ENCODE results near the gene THADA. TPM values are rescaled to one million over a fixed set of nuclear protein-coding genes. Genes with fewer than 3 reads are reported as not detected.
"Not testable (repeated sequence)": the region's sequence is repeated elsewhere in the genome, so short reads cannot be mapped to it uniquely, and the experiment has no call there.

THADA gene
- total and polyA plus RNA-seq, 2 donors = 11.8 to 20.6 TPM

DNA sequence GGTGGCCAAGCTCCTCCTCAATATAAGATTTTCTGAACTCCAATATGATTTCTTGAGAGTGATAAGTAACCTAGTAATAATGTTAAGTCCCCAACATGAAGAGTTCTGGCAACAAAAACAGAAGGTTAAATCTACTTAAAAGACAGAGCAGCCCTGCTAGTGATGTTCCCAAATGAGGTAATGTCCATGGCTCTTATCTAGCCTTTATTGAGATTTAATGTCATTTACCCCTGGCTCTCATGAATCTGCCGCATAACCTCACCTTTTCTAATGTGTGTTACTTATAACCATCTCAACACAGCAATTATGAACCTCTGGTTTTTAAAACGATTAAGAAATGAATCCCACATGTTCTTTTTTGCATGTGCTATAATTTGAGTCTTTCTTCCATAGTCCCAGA is 201.9 kb downstream of the THADA start:
- Histone ChIP-seq H3K4me1 (ENCODE audit: control insufficient read depth in 2 of 2, insufficient read depth in 2 of 2, low read length in 2 of 2) (no peaks in the 10 kb centered on the region), H3K9me3 (ENCODE audit: control insufficient read depth in 2 of 2, insufficient read depth in 1 of 2, low read length in 1 of 2) (no peaks in the 10 kb centered on the region), H3K36me3 (ENCODE audit: control insufficient read depth in 2 of 2, insufficient read depth in 2 of 2, low read length in 1 of 2) (peaks cover 7 to 17% of the 10 kb centered on the region in 2 donors), H3K27me3 (ENCODE audit: control insufficient read depth in 2 of 2, insufficient read depth in 1 of 2, low read length in 1 of 2) (no peaks in the 10 kb centered on the region), H3K27ac (ENCODE audit: low read depth in 1 of 2, low read length in 1 of 2) (no peak overlapping the region), H3K4me3 (ENCODE audit: low read length in 2 of 2) (no peak overlapping the region)
- DNase-seq (ENCODE audit: low read depth in 6 of 9, low spot score in 9 of 9) = no peak
- 98% methylated on average over 2 of the region's 2 CpGs for WGBS

DNA sequence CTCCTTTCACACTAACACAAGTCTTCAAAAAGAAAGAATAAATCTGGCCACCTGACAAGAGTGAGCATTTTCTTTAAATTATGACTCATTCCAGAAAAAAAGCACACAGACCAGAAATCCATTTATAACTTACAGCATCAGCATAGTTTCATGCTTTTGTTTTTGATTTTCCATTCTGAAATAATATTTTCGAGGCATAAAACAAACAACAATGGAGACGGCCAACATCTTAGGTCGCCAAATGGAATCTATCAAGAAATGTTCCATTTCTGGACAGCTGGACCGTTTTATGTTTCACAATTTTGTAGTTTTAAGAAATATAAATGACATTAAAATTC is 204.0 kb downstream of the THADA start:
- 93% methylated on average over 4 of the region's 4 CpGs for WGBS
- Histone ChIP-seq H3K36me3 (ENCODE audit: control insufficient read depth in 2 of 2, insufficient read depth in 2 of 2, low read length in 1 of 2) (peaks cover 4 to 11% of the 10 kb centered on the region in 2 donors), H3K27me3 (ENCODE audit: control insufficient read depth in 2 of 2, insufficient read depth in 1 of 2, low read length in 1 of 2) (no peaks in the 10 kb centered on the region), H3K27ac (ENCODE audit: low read depth in 1 of 2, low read length in 1 of 2) (no peak overlapping the region), H3K4me1 (ENCODE audit: control insufficient read depth in 2 of 2, insufficient read depth in 2 of 2, low read length in 2 of 2) (peaks cover 0 to 3% of the 10 kb centered on the region in 2 donors), H3K4me3 (ENCODE audit: low read length in 2 of 2) (no peak overlapping the region), H3K9me3 (ENCODE audit: control insufficient read depth in 2 of 2, insufficient read depth in 1 of 2, low read length in 1 of 2) (no peaks in the 10 kb centered on the region)
- DNase-seq (ENCODE audit: low read depth in 6 of 9, low spot score in 9 of 9) = no peak

DNA sequence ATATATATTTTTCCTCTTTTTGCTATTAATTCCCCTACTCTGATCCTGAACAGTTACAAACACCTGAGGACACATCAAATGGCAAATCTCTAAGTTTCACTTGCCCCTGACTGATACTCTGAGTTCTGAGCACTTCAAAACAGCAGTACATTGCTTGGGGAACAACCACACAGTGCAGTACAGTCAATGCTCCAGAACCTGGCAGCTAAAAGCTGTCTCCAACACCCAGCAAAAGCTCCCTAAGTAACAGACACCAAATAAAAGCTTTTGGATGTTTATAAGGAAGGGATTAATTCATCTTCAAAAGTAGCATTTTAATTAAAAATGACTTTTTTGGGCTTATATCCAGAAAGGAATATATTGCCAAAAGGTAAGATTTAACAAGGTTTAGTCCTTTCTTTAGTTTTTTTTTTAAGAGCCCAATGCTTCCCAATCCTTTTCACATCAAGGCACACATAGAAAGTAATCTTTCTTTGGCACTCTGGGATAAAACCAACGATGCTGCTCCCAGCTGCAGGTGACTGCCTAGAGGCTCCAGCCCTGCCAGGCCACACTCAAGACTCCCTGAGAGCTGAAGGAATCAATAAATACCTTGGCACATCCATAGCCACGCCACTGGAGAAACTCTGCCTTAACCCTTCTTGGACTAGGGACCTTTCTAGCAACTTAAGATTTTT is 204.5 kb downstream of the THADA start:
- Histone ChIP-seq H3K36me3 (ENCODE audit: control insufficient read depth in 2 of 2, insufficient read depth in 2 of 2, low read length in 1 of 2) (peaks cover 4 to 9% of the 10 kb centered on the region in 2 donors), H3K27ac (ENCODE audit: low read depth in 1 of 2, low read length in 1 of 2) (no peak overlapping the region), H3K4me3 (ENCODE audit: low read length in 2 of 2) (no peak overlapping the region), H3K9me3 (ENCODE audit: control insufficient read depth in 2 of 2, insufficient read depth in 1 of 2, low read length in 1 of 2) (no peaks in the 10 kb centered on the region), H3K27me3 (ENCODE audit: control insufficient read depth in 2 of 2, insufficient read depth in 1 of 2, low read length in 1 of 2) (no peaks in the 10 kb centered on the region), H3K4me1 (ENCODE audit: control insufficient read depth in 2 of 2, insufficient read depth in 2 of 2, low read length in 2 of 2) (peaks cover 0 to 3% of the 10 kb centered on the region in 2 donors)
- no peak for DNase-seq (ENCODE audit: low read depth in 6 of 9, low spot score in 9 of 9)
- 95% methylated on average over 2 of the region's 2 CpGs for WGBS

DNA sequence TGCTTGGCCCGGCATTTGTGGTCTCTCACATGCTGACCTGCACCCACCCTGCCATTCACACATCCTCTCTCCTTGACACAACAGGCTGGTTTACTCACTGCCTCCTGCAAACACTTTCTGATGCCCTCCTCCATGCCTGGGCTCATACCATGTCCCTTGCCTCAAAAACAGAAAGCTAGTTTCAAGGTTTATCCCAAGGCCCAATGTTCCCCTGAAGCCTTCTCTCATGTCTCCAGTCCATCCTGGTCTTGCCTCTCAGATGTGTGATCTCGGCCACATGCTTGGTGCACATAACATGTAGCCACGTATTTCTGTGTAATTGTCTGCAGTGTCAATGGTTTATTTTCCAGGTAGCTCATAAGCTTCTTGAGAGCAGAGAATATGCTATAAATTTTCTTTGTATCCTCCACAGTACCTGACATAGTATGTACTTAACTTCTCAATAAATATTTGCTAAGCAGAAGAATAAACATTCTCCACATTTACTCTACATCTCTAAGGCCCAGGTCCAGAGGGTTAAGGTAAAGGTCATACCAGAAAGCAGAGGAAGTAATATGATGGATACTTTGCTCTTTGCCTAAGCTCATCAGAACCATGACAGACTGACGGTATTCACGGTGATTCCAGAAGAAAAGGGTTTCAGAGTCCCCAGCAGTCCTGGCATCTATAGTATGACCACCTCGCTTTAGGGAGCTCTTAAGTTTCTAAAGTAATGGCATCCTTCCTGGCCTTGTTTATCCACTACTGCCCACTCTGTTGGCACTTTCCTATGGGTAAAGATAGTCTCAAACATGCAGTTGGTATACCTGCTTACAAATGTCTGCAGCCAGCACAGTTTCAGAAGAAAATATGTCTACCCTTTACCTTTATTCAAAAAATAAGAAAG is 206.0 kb downstream of the THADA start:
- no peak overlapping the region for H3K4me3 ChIP-seq (ENCODE audit: low read length in 2 of 2)
- WGBS = over 99% methylated on average over 6 of the region's 6 CpGs
- H3K27ac ChIP-seq (ENCODE audit: low read depth in 1 of 2, low read length in 1 of 2) = no peak overlapping the region
- H3K9me3 ChIP-seq (ENCODE audit: control insufficient read depth in 2 of 2, insufficient read depth in 1 of 2, low read length in 1 of 2) = no peaks in the 10 kb centered on the region
- H3K4me1 ChIP-seq (ENCODE audit: control insufficient read depth in 2 of 2, insufficient read depth in 2 of 2, low read length in 2 of 2) = peaks cover 0 to 3% of the 10 kb centered on the region in 2 donors
- no peak for DNase-seq (ENCODE audit: low read depth in 6 of 9, low spot score in 9 of 9)
- no peaks in the 10 kb centered on the region for H3K27me3 ChIP-seq (ENCODE audit: control insufficient read depth in 2 of 2, insufficient read depth in 1 of 2, low read length in 1 of 2)
- H3K36me3 ChIP-seq (ENCODE audit: control insufficient read depth in 2 of 2, insufficient read depth in 2 of 2, low read length in 1 of 2) = no peaks in the 10 kb centered on the region

DNA sequence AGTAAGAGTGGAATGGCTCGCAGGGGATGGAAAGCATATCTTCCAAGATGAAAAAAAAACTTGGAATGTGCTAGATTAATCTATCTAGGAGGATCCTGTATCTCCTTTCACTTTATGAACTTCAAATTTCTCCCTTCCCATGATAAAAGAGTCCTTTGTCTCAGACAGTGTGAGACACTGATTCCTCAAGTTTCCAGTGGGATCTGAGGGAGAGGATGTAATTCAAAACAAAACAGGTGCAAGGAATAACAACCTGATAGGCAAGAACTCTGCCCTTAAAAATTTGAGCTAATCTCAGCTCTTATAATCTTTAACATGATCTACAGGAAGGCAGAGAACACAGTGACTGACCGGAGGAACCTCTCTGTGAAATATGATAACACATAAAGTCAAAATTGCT is 207.5 kb downstream of the THADA start:
- peaks cover 0 to 3% of the 10 kb centered on the region in 2 donors for H3K4me1 ChIP-seq (ENCODE audit: control insufficient read depth in 2 of 2, insufficient read depth in 2 of 2, low read length in 2 of 2)
- H3K36me3 ChIP-seq (ENCODE audit: control insufficient read depth in 2 of 2, insufficient read depth in 2 of 2, low read length in 1 of 2) = no peaks in the 10 kb centered on the region
- no peak overlapping the region for H3K27ac ChIP-seq (ENCODE audit: low read depth in 1 of 2, low read length in 1 of 2)
- H3K27me3 ChIP-seq (ENCODE audit: control insufficient read depth in 2 of 2, insufficient read depth in 1 of 2, low read length in 1 of 2) = no peaks in the 10 kb centered on the region
- H3K9me3 ChIP-seq (ENCODE audit: control insufficient read depth in 2 of 2, insufficient read depth in 1 of 2, low read length in 1 of 2) = no peaks in the 10 kb centered on the region
- no peak for DNase-seq (ENCODE audit: low read depth in 6 of 9, low spot score in 9 of 9)
- 98% methylated on average over 2 of the region's 2 CpGs for WGBS
- no peak overlapping the region for H3K4me3 ChIP-seq (ENCODE audit: low read length in 2 of 2)

DNA sequence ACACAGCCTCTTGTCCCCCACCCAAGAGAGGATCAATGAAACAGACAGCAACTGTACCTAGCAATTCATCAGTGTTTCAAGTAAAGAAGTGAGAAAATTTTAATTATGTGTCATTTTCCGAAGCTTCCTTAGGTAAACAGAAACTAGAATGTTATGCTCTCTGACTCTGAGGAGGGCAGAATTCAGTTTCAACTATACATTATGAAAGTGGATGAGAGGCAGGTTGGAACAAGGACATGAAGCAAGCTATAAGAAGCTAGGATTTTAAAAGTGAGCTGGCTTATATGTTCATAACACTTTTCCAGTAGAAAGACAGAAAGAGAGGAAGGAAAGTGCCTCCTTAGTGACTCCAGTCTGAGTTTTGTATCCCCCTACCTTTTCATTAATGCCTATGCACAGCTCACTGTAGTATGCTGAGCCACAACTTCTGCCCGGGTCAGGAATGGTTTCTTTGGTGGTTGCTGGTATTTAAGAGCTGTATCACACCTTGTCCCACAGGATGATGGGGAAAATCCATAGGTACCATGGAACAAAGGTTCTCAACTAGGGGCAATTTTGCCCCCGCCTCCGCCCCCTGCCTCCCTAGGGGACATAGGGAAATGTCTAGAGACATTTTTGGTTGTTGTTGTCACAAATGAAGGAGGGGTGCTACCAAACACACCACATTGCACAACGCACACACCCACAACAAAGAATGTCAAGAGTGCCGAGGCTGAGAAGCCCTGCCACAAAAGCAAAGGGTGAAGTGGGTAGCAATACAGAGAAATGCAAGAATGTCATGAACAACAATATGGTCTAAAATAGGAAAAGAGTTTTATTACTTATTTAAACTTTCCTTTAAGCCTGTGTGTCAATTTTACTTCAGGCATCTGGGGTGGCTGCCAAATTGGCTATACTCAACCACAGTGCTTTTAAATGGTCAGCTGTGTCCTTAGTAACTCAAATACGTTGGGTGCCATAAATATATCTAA is 208.5 kb downstream of the THADA start:
- no peaks in the 10 kb centered on the region for H3K36me3 ChIP-seq (ENCODE audit: control insufficient read depth in 2 of 2, insufficient read depth in 2 of 2, low read length in 1 of 2)
- no peak overlapping the region for H3K4me3 ChIP-seq (ENCODE audit: low read length in 2 of 2)
- WGBS = 92% methylated on average over 7 of the region's 7 CpGs
- no peaks in the 10 kb centered on the region for H3K9me3 ChIP-seq (ENCODE audit: control insufficient read depth in 2 of 2, insufficient read depth in 1 of 2, low read length in 1 of 2)
- no peak for DNase-seq (ENCODE audit: low read depth in 6 of 9, low spot score in 9 of 9)
- H3K4me1 ChIP-seq (ENCODE audit: control insufficient read depth in 2 of 2, insufficient read depth in 2 of 2, low read length in 2 of 2) = peaks cover 0 to 3% of the 10 kb centered on the region in 2 donors
- no peaks in the 10 kb centered on the region for H3K27me3 ChIP-seq (ENCODE audit: control insufficient read depth in 2 of 2, insufficient read depth in 1 of 2, low read length in 1 of 2)
- H3K27ac ChIP-seq (ENCODE audit: low read depth in 1 of 2, low read length in 1 of 2) = peak overlapping the region in 1 of 2 donors; percentile 53

DNA sequence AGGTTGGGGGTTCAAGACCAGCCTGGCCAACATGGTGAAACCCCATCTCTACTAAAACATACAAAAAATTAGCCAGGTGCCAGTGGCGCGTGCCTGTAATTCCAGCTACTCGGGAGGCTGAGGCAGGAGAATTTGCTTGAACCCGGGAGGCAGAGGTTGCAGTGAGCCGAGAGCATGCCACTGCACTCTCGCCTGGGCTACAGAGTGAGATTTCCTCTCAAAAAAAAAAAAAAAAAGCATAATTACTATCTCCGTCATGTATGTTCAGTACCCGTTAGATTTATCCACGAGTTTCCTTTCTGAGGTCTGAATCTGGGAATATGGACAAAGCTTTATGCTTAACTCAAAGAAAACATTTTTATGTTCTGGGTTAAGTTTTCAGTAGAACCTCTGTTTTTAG is 209.2 kb downstream of the THADA start:
- H3K4me1 ChIP-seq (ENCODE audit: control insufficient read depth in 2 of 2, insufficient read depth in 2 of 2, low read length in 2 of 2) = not testable (repeated sequence)
- 96% methylated on average over 9 of the region's 9 CpGs for WGBS

DNA sequence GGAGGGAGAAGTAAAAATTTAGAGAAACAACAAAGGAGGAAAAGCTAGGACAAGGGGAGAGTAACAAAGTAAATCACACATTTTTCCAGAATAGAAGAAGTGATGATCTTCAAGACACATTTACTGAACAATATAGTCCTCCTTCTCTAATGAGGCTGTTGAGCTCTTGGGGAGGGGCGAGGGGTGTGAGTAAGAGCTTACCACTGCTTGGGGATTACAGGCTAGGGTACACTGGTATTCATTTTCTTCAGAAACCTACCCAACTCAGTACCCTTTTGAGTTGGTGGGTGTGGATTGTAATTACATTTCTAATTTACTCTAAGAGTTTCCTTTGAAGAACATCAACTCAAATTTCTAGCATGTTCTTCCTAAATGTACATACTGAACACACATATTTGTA is 211.7 kb downstream of the THADA start:
- Histone ChIP-seq H3K27ac (ENCODE audit: low read depth in 1 of 2, low read length in 1 of 2) (no peak overlapping the region), H3K36me3 (ENCODE audit: control insufficient read depth in 2 of 2, insufficient read depth in 2 of 2, low read length in 1 of 2) (no peaks in the 10 kb centered on the region)
- 100% methylated on average over 1 of the region's 1 CpG for WGBS

More for the DNA sequence above, 209.2 kb downstream of the THADA start:
- DNase-seq (ENCODE audit: low read depth in 6 of 9, low spot score in 9 of 9); H3K27me3 ChIP-seq (ENCODE audit: control insufficient read depth in 2 of 2, insufficient read depth in 1 of 2, low read length in 1 of 2); H3K9me3 ChIP-seq (ENCODE audit: control insufficient read depth in 2 of 2, insufficient read depth in 1 of 2, low read length in 1 of 2); H3K36me3 ChIP-seq (ENCODE audit: control insufficient read depth in 2 of 2, insufficient read depth in 2 of 2, low read length in 1 of 2); H3K4me3 ChIP-seq (ENCODE audit: low read length in 2 of 2): not testable (repeated sequence)
- H3K27ac ChIP-seq (ENCODE audit: low read depth in 1 of 2, low read length in 1 of 2) = peak overlapping the region in 1 of 2 donors; percentile 53

More for the DNA sequence above, 211.7 kb downstream of the THADA start:
- DNase-seq (ENCODE audit: low read depth in 6 of 9, low spot score in 9 of 9) = no peak
- H3K4me3 ChIP-seq (ENCODE audit: low read length in 2 of 2) = no peak overlapping the region
- peaks cover 0 to 3% of the 10 kb centered on the region in 2 donors for H3K4me1 ChIP-seq (ENCODE audit: control insufficient read depth in 2 of 2, insufficient read depth in 2 of 2, low read length in 2 of 2)
- no peaks in the 10 kb centered on the region for H3K9me3 ChIP-seq (ENCODE audit: control insufficient read depth in 2 of 2, insufficient read depth in 1 of 2, low read length in 1 of 2)
- H3K27me3 ChIP-seq (ENCODE audit: control insufficient read depth in 2 of 2, insufficient read depth in 1 of 2, low read length in 1 of 2) = no peaks in the 10 kb centered on the region
